ENCODE data around the gene FCF1. TPM values are rescaled to one million over a fixed set of nuclear protein-coding genes. Genes with fewer than 3 reads are reported as not detected.

The FCF1 gene
- total RNA-seq, 1 donor from 2014 or later, result 64.1 TPM

DNA sequence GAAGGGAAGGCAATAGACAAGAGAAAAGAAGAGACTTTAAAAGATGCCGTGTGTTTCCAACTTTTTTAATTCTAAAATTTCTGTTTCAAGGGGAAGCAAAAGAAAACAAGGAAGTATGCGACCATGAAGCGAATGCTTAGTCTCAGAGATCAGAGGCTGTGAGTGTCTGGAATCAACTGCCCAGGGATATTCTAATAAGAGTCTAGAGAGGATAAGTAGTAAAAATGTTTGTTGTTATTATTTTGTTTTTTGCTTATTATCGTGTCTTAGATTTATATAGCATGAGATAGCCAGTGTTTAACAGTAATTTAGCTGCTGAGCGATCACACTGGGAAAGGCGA is 421 bp downstream of the FCF1 start:
- no peak for DNase-seq (ENCODE audit: low read depth)
- H3K36me3 ChIP-seq (ENCODE audit: insufficient read depth, low read length), result peaks cover 12% of the 10 kb centered on the region
- TF ChIP-seq, protein P1, sequence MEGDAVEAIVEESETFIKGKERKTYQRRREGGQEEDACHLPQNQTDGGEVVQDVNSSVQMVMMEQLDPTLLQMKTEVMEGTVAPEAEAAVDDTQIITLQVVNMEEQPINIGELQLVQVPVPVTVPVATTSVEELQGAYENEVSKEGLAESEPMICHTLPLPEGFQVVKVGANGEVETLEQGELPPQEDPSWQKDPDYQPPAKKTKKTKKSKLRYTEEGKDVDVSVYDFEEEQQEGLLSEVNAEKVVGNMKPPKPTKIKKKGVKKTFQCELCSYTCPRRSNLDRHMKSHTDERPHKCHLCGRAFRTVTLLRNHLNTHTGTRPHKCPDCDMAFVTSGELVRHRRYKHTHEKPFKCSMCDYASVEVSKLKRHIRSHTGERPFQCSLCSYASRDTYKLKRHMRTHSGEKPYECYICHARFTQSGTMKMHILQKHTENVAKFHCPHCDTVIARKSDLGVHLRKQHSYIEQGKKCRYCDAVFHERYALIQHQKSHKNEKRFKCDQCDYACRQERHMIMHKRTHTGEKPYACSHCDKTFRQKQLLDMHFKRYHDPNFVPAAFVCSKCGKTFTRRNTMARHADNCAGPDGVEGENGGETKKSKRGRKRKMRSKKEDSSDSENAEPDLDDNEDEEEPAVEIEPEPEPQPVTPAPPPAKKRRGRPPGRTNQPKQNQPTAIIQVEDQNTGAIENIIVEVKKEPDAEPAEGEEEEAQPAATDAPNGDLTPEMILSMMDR (IDR thresholded peaks at IDR 0.05; ENCODE audit: insufficient read depth, low read depth, low read length), result no peak
- no peak for TF ChIP-seq EZH2 (IDR thresholded peaks at IDR 0.05; ENCODE audit: insufficient read depth, low read length)
- H3K4me1 ChIP-seq (ENCODE audit: insufficient read depth, low read length), result peaks cover 9% of the 10 kb centered on the region
- Mint-ChIP-seq H3K4me3 (ENCODE audit: unreplicated experiment) (peak overlapping the region; percentile 98), H3K4me1 (ENCODE audit: low read depth, unreplicated experiment) (peaks cover 27% of the 10 kb centered on the region), H3K27me3 (ENCODE audit: low read depth, unreplicated experiment) (no peaks in the 10 kb centered on the region), H3K9me3 (ENCODE audit: unreplicated experiment) (no peaks in the 10 kb centered on the region), H3K27ac (ENCODE audit: unreplicated experiment) (peak overlapping the region; percentile 98), H3K36me3 (ENCODE audit: low read depth, unreplicated experiment) (peaks cover 2% of the 10 kb centered on the region)
- no peak for FAIRE-seq
- H3K79me2 ChIP-seq (ENCODE audit: insufficient read depth, low read length), result peaks cover 61% of the 10 kb centered on the region
- H3K27me3 ChIP-seq (ENCODE audit: insufficient read depth, low read length), result no peaks in the 10 kb centered on the region
- H3K27ac ChIP-seq (ENCODE audit: low read depth, low read length), result peak overlapping the region; percentile 81
- H3K4me2 ChIP-seq (ENCODE audit: low read length), result peak overlapping the region; percentile 97
- peak overlapping the region; percentile 98 for H3K9ac ChIP-seq (ENCODE audit: low read length)
- H4K20me1 ChIP-seq (ENCODE audit: insufficient read depth, low read length), result peaks cover 27% of the 10 kb centered on the region
- no peaks in the 10 kb centered on the region for H3K9me3 ChIP-seq (ENCODE audit: insufficient read depth, low read depth, low read length)
- H2AFZ ChIP-seq (ENCODE audit: low read depth, low read length), result peak overlapping the region; percentile 82
- H3K4me3 ChIP-seq (ENCODE audit: insufficient read depth, low read depth, low read length), result peak overlapping the region; percentile 100

DNA sequence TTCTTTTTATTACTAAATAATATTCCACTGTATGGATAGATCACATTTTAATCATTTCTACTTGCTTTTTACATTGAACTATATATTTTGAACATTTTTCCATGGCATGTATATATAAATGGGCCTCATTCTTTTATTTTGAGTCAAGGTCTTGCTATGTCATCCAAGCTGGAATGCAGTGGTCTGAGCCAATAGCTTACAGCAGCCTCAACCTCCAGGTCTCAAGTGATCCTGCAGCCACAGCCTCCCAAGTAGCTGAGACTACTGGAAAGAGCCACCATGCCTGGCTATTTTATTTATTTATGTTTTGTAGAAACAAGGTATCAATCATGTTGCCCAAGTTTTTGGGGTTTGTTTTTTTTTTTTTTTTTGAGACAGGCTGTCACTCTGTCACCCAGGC is 7.6 kb downstream of the FCF1 start:
- Histone ChIP-seq H3K79me2 (ENCODE audit: insufficient read depth, low read length) (no peaks in the 10 kb centered on the region), H3K4me2 (ENCODE audit: low read length) (no peak overlapping the region), H3K27ac (ENCODE audit: low read depth, low read length) (no peak overlapping the region), H4K20me1 (ENCODE audit: insufficient read depth, low read length) (no peaks in the 10 kb centered on the region), H3K9me3 (ENCODE audit: insufficient read depth, low read depth, low read length) (no peaks in the 10 kb centered on the region), H3K36me3 (ENCODE audit: insufficient read depth, low read length) (peaks cover 9% of the 10 kb centered on the region), H3K9ac (ENCODE audit: low read length) (no peak overlapping the region), H3K4me3 (ENCODE audit: insufficient read depth, low read depth, low read length) (no peak overlapping the region), H3K27me3 (ENCODE audit: insufficient read depth, low read length) (no peaks in the 10 kb centered on the region), H2AFZ (ENCODE audit: low read depth, low read length) (no peak overlapping the region), H3K4me1 (ENCODE audit: insufficient read depth, low read length) (no peaks in the 10 kb centered on the region)
- Mint-ChIP-seq H3K9me3 (ENCODE audit: unreplicated experiment) (no peaks in the 10 kb centered on the region), H3K4me1 (ENCODE audit: low read depth, unreplicated experiment) (peaks cover 2% of the 10 kb centered on the region), H3K36me3 (ENCODE audit: low read depth, unreplicated experiment) (peaks cover 10% of the 10 kb centered on the region), H3K27me3 (ENCODE audit: low read depth, unreplicated experiment) (no peaks in the 10 kb centered on the region), H3K4me3 (ENCODE audit: unreplicated experiment) (peak overlapping the region; percentile 50), H3K27ac (ENCODE audit: unreplicated experiment) (peak overlapping the region; percentile 53)
- DNase-seq (ENCODE audit: low read depth) (peak; percentile 65), FAIRE-seq (no peak)
- TF ChIP-seq, protein P1 (IDR thresholded peaks at IDR 0.05; ENCODE audit: insufficient read depth, low read depth, low read length), result no peak
- TF ChIP-seq EZH2 (IDR thresholded peaks at IDR 0.05; ENCODE audit: insufficient read depth, low read length), result no peak

DNA sequence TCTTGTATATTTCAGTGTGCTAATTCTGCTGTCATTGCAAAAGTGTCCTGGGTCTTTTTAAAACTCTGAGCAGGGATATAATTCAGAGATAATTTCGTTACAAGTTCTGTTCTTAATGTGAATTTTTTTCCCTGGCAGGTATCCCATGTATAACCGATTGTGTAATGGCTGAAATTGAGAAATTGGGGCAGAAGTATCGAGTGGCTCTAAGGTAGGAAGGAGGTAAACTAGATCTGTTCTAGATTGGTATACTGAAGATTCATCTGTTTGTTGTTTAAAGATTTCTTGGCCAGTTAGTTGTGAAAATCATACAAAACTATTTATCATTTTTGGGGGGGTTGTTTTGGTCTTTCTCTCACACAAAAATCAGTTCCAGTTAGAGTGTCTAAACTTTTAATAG is 10.2 kb downstream of the FCF1 start:
- peaks cover 11% of the 10 kb centered on the region for H3K36me3 Mint-ChIP-seq (ENCODE audit: low read depth, unreplicated experiment)
- FAIRE-seq (no peak), DNase-seq (ENCODE audit: low read depth) (no peak)
- Histone ChIP-seq H2AFZ (ENCODE audit: low read depth, low read length) (no peak overlapping the region), H3K4me1 (ENCODE audit: insufficient read depth, low read length) (no peaks in the 10 kb centered on the region), H3K9ac (ENCODE audit: low read length) (no peak overlapping the region), H3K36me3 (ENCODE audit: insufficient read depth, low read length) (no peaks in the 10 kb centered on the region), H3K4me2 (ENCODE audit: low read length) (no peak overlapping the region), H4K20me1 (ENCODE audit: insufficient read depth, low read length) (no peaks in the 10 kb centered on the region), H3K27me3 (ENCODE audit: insufficient read depth, low read length) (no peaks in the 10 kb centered on the region), H3K9me3 (ENCODE audit: insufficient read depth, low read depth, low read length) (no peaks in the 10 kb centered on the region), H3K27ac (ENCODE audit: low read depth, low read length) (no peak overlapping the region), H3K4me3 (ENCODE audit: insufficient read depth, low read depth, low read length) (no peak overlapping the region), H3K79me2 (ENCODE audit: insufficient read depth, low read length) (no peaks in the 10 kb centered on the region)
- H3K27me3 Mint-ChIP-seq (ENCODE audit: low read depth, unreplicated experiment), result no peaks in the 10 kb centered on the region
- H3K9me3 Mint-ChIP-seq (ENCODE audit: unreplicated experiment), result no peaks in the 10 kb centered on the region
- no peak overlapping the region for H3K4me3 Mint-ChIP-seq (ENCODE audit: unreplicated experiment)
- H3K4me1 Mint-ChIP-seq (ENCODE audit: low read depth, unreplicated experiment), result peaks cover 2% of the 10 kb centered on the region
- no peak overlapping the region for H3K27ac Mint-ChIP-seq (ENCODE audit: unreplicated experiment)
- no peak for TF ChIP-seq EZH2 (IDR thresholded peaks at IDR 0.05; ENCODE audit: insufficient read depth, low read length)
- TF ChIP-seq, protein P1 (IDR thresholded peaks at IDR 0.05; ENCODE audit: insufficient read depth, low read depth, low read length), result no peak
